MCF 10A (cell line): Measurements from ENCODE around the gene SNTG2. TPM values are rescaled to one million over a fixed set of nuclear protein-coding genes. Genes with fewer than 3 reads are reported as not detected.

Source experiments
- BruUV-seq: library from RNA; stranded (reverse); fragments of 400-500 nt; replicated peaks from 2 replicates; lab custom pipeline; 2021; lab: Mats Ljungman, UMichigan
- CTCF ChIA-PET: fragments of 300-600 bp; sonication (Branson Sonifier 250); formaldehyde crosslinking; extraction: SDS; loops from one replicate; lab custom pipeline; 2021; ENCODE audit warnings: antibody characterized with exemption, inconsistent platforms; lab: Yijun Ruan, JAX
- POLR2A ChIA-PET: fragments of 300-600, 350-650 bp; sonication (Branson Sonifier 250); formaldehyde crosslinking; extraction: SDS; loops from one replicate; lab custom pipeline; 2020; ENCODE audit warnings: antibody characterized with exemption, inconsistent platforms; lab: Yijun Ruan, JAX
- DNase-seq: peaks from one replicate; pipeline ENCODE4 v3.0.0-alpha.2; 2018; ENCODE audit not compliant: unreplicated experiment
- H3K27ac Mint-ChIP-seq: one replicate; pipeline ENCODE4 v1.8.0; 2022; ENCODE audit warnings: mild to moderate bottlenecking, low read depth, mixed read lengths; ENCODE audit not compliant: unreplicated experiment
- H3K27me3 Mint-ChIP-seq: one replicate; pipeline ENCODE4 v1.8.0; 2022; ENCODE audit warnings: mixed read lengths; ENCODE audit not compliant: insufficient read depth, unreplicated experiment
- H3K36me3 Mint-ChIP-seq: one replicate; pipeline ENCODE4 v1.8.0; 2022; ENCODE audit warnings: mild to moderate bottlenecking, moderate library complexity, mixed read lengths; ENCODE audit not compliant: insufficient read depth, unreplicated experiment
- H3K4me1 Mint-ChIP-seq: one replicate; pipeline ENCODE4 v1.8.0; 2022; ENCODE audit warnings: mixed read lengths; ENCODE audit not compliant: insufficient read depth, unreplicated experiment
- H3K4me3 Mint-ChIP-seq: one replicate; pipeline ENCODE4 v1.8.0; 2022; ENCODE audit warnings: mild to moderate bottlenecking, moderate library complexity, mixed read lengths; ENCODE audit not compliant: unreplicated experiment
- H3K9me3 Mint-ChIP-seq: one replicate; pipeline ENCODE4 v1.8.0; 2022; ENCODE audit warnings: mixed read lengths; ENCODE audit not compliant: unreplicated experiment
- CTCF ChIP-seq: fragments of 200-600 bp; IDR thresholded peaks from one replicate; pipeline ENCODE4 v1.8.0; 2022; ENCODE audit warnings: antibody characterized with exemption, mild to moderate bottlenecking; ENCODE audit not compliant: unreplicated experiment
- intact Hi-C: fragments of 100-400 bp; cut with micrococcal nuclease; formaldehyde crosslinking; loops from 2 replicates; pipeline ENCODE4 v1.14.1; 2022
- total RNA-seq: library from RNA; stranded (reverse); gene quantifications from 2 replicates; pipeline ENCODE4 v1.2.3, GENCODE V29; 2022

The SNTG2 gene
- total RNA-seq, 1 experiment from 2014 or later: not detected

GRCh38 chr2:1032030-1032429, 81.4 kb downstream of the SNTG2 start:
- no TSS peak for BruUV-seq
- H3K27me3 Mint-ChIP-seq: peaks cover 2% of the 10 kb centered on the region
- no peak for DNase-seq
- no peak overlapping the region for H3K27ac Mint-ChIP-seq
- no peaks in the 10 kb centered on the region for H3K4me1 Mint-ChIP-seq
- TF ChIP-seq CTCF: no peak
- ChIA-PET CTCF (interaction anchor here (0.6 kb wide), 1 partner anchor 10 kb away, joined by 3 read pairs; no protein-coding TSS in a partner anchor), POLR2A (no interaction called here)
- intact Hi-C loops: no loop called here
- H3K36me3 Mint-ChIP-seq: no peaks in the 10 kb centered on the region
- no peak overlapping the region for H3K4me3 Mint-ChIP-seq
- H3K9me3 Mint-ChIP-seq: no peaks in the 10 kb centered on the region

- TF ChIP-seq CTCF: no peak
- Mint-ChIP-seq H3K36me3 (no peaks in the 10 kb centered on the region), H3K4me3 (no peak overlapping the region), H3K27me3 (no peaks in the 10 kb centered on the region), H3K9me3 (no peaks in the 10 kb centered on the region), H3K27ac (no peak overlapping the region), H3K4me1 (no peaks in the 10 kb centered on the region)
- intact Hi-C loops: no loop called here
- no peak for DNase-seq
- POLR2A ChIA-PET: no interaction called here
- CTCF ChIA-PET: interaction anchor here (0.6 kb wide), 1 partner anchor 925 kb away, joined by 3 read pairs; no protein-coding TSS in a partner anchor
- no TSS peak for BruUV-seq
Observed at GRCh38 chr2:1033069-1033468, 82.4 kb downstream of the SNTG2 start.

- BruUV-seq: no TSS peak
- Mint-ChIP-seq H3K36me3 (no peaks in the 10 kb centered on the region), H3K4me1 (no peaks in the 10 kb centered on the region), H3K27me3 (no peaks in the 10 kb centered on the region), H3K9me3 (no peaks in the 10 kb centered on the region), H3K27ac (no peak overlapping the region), H3K4me3 (no peak overlapping the region)
- TF ChIP-seq CTCF: no peak
- ChIA-PET CTCF (no interaction called here), POLR2A (no interaction called here)
- no peak for DNase-seq
- intact Hi-C loops: no loop called here
Observed at GRCh38 chr2:1037066-1037465, 86.4 kb downstream of the SNTG2 start.

GRCh38 chr2:1039549-1039948, 88.9 kb downstream of the SNTG2 start:
- ChIA-PET POLR2A (no interaction called here), CTCF (no interaction called here)
- no peaks in the 10 kb centered on the region for H3K36me3 Mint-ChIP-seq
- no peak for TF ChIP-seq CTCF
- BruUV-seq: no TSS peak
- H3K27ac Mint-ChIP-seq: no peak overlapping the region
- no peaks in the 10 kb centered on the region for H3K27me3 Mint-ChIP-seq
- no peaks in the 10 kb centered on the region for H3K9me3 Mint-ChIP-seq
- H3K4me1 Mint-ChIP-seq: no peaks in the 10 kb centered on the region
- no peak overlapping the region for H3K4me3 Mint-ChIP-seq
- DNase-seq: no peak
- intact Hi-C loops: no loop called here
